Tibial nerve (tissue), 4 donors: ENCODE results near the gene SH2D7. TPM values are rescaled to one million over a fixed set of nuclear protein-coding genes. Genes with fewer than 3 reads are reported as not detected.
A peak's percentile ranks its signal among the peaks of the same experiment; 100 is the strongest.

Experiments
- DNase-seq, 2 donors: peaks; one replicate each; pipeline ENCODE4 v3.0.0-alpha.2; 2019; ENCODE audit warnings: low spot score in 2 of 2
- H3K27ac ChIP-seq, 4 donors: fragments of 200-600 bp; sonication (generic) in 3 of 4; one replicate each; pipeline ENCODE4 v1.5.1; 2017 to 2019; ENCODE audit warnings: mild to moderate bottlenecking in 1 of 4
- H3K27me3 ChIP-seq, 2 donors: fragments of 200-600 bp; sonication (generic) in 1 of 2; one replicate each; pipeline versions ENCODE4 v1.5.1 to v1.6.0; 2017 to 2019
- H3K36me3 ChIP-seq, 3 donors: fragments of 200-600 bp; sonication (generic); one replicate each; pipeline ENCODE4 v1.5.1; 2018 to 2019
- H3K4me1 ChIP-seq, 4 donors: fragments of 200-600 bp; sonication (generic) in 3 of 4; one replicate each; pipeline ENCODE4 v1.5.1; 2017 to 2019
- H3K4me3 ChIP-seq, 4 donors: fragments of 200-600 bp; sonication (generic) in 3 of 4; one replicate each; pipeline ENCODE4 v1.5.1; 2017 to 2019; ENCODE audit warnings: mild to moderate bottlenecking in 1 of 4, moderate library complexity in 1 of 4
- H3K9me3 ChIP-seq, 4 donors: fragments of 200-600 bp; sonication (generic) in 3 of 4; one replicate each; pipeline ENCODE4 v1.5.1; 2017 to 2019
- CTCF ChIP-seq, 5 experiments: fragments of 200-600 bp in 3 of 5; fragments of 450-650 bp in 2 of 5; sonication (generic) in 3 of 5; IDR thresholded peaks; one replicate each; pipeline ENCODE4 v1.5.1; 2016 to 2019; ENCODE audit warnings: antibody characterized with exemption in 5 of 5, mild to moderate bottlenecking in 3 of 5, moderate library complexity in 2 of 5
- EP300 ChIP-seq, 2 donors: sonication (generic); formaldehyde crosslinking; IDR thresholded peaks; one replicate each; pipeline ENCODE4 v1.6.1; 2017; ENCODE audit warnings: antibody characterized with exemption in 2 of 2, mild to moderate bottlenecking in 1 of 2
- POLR2A ChIP-seq, 2 donors: fragments of 450-650 bp; IDR thresholded peaks; one replicate each; pipeline ENCODE4 v1.6.1; 2017; ENCODE audit warnings: antibody characterized with exemption in 2 of 2, mild to moderate bottlenecking in 2 of 2, moderate library complexity in 2 of 2
- WGBS, 2 donors: methylation state at CpG; one replicate each; pipeline ENCODE4 v1.1.5; 2018; 5-methylcytosine and 5-hydroxymethylcytosine counted together
- total RNA-seq, 4 donors: library from RNA; depleted of rRNA; stranded (reverse); fragments of >200 nt; gene quantifications; one replicate each; pipeline ENCODE4 v1.1.0, GENCODE V29; 2016

The SH2D7 gene
- total RNA-seq, 4 donors from 2014 or later, result not detected

GRCh38 chr15:78054966-78055365 lies 37.4 kb upstream of the SH2D7 start:
- Histone ChIP-seq H3K36me3 (peaks cover 0 to 13% (median 0%) of the 10 kb centered on the region in 3 donors), H3K27ac (no peak overlapping the region), H3K9me3 (no peaks in the 10 kb centered on the region), H3K4me1 (peaks cover 4 to 98% (median 64%) of the 10 kb centered on the region in 4 donors), H3K27me3 (no peaks in the 10 kb centered on the region), H3K4me3 (no peak overlapping the region)
- TF ChIP-seq CTCF (IDR thresholded peaks at IDR 0.05) (no peak), EP300 (IDR thresholded peaks at IDR 0.05) (no peak), POLR2A (IDR thresholded peaks at IDR 0.05) (no peak)
- 75 to 80% methylated on average over 1 of the region's 1 CpG for WGBS, 2 donors
- no peak for DNase-seq

- TF ChIP-seq EP300 (IDR thresholded peaks at IDR 0.05) (peak in 1 of 2 donors; percentile 2), POLR2A (IDR thresholded peaks at IDR 0.05) (no peak), CTCF (IDR thresholded peaks at IDR 0.05) (no peak)
- Histone ChIP-seq H3K4me1 (peaks cover 0 to 98% (median 63%) of the 10 kb centered on the region in 4 donors), H3K27ac (peak overlapping the region in 3 of 4 donors; percentile 52 to 96 (median 95)), H3K4me3 (no peak overlapping the region), H3K27me3 (no peaks in the 10 kb centered on the region), H3K36me3 (peaks cover 0 to 13% (median 0%) of the 10 kb centered on the region in 3 donors), H3K9me3 (no peaks in the 10 kb centered on the region)
- DNase-seq, result no peak
- 46% methylated on average over 2 of the region's 2 CpGs for WGBS, 2 donors
Observed at GRCh38 chr15:78055919-78056713, 36.2 kb upstream of the SH2D7 start.

DNA sequence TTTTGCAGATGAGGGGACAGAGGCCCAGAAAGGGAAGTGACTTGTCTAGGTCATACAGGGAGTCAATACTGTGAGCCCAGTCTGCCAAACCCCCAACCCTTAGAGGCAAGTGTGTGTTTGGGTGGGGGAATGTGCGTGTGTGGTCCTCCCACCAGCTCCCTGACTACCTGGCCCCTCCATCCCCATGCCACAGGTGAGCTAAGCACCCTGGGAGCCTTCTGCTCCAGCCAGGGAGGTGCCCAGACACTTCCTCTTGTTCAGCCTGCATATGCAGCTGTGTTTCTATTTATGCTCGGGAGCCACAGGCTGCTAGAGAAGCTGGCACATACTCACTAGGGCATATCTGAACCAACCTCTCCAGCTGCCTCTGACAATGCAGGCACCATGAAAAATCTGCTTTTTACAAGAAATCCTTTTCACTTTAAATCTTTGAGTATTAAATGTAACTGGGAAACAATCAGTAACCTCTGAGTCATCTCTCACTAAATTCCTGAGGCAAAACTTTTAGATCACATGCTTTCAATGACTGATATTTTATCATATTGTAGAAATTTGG lies 35.6 kb upstream of the SH2D7 start:
- Histone ChIP-seq H3K27me3 (no peaks in the 10 kb centered on the region), H3K9me3 (no peaks in the 10 kb centered on the region), H3K27ac (peak overlapping the region in 3 of 4 donors; percentile 52 to 96 (median 95)), H3K4me3 (no peak overlapping the region), H3K4me1 (peaks cover 0 to 98% (median 61%) of the 10 kb centered on the region in 4 donors), H3K36me3 (peaks cover 0 to 13% (median 0%) of the 10 kb centered on the region in 3 donors)
- 39 to 45% methylated on average over 2 of the region's 2 CpGs for WGBS, 2 donors
- no peak for TF ChIP-seq EP300 (IDR thresholded peaks at IDR 0.05)
- TF ChIP-seq POLR2A (IDR thresholded peaks at IDR 0.05), result no peak
- no peak for DNase-seq

- no peaks in the 10 kb centered on the region for H3K9me3 ChIP-seq
- no peak overlapping the region for H3K4me3 ChIP-seq
- 82 to 88% methylated on average over 5 of the region's 5 CpGs for WGBS, 2 donors
- no peaks in the 10 kb centered on the region for H3K27me3 ChIP-seq
- TF ChIP-seq POLR2A (IDR thresholded peaks at IDR 0.05) (no peak), CTCF (IDR thresholded peaks at IDR 0.05) (no peak), EP300 (IDR thresholded peaks at IDR 0.05) (no peak)
- DNase-seq, result no peak
- peaks cover 0 to 6% (median 0%) of the 10 kb centered on the region in 3 donors for H3K36me3 ChIP-seq
- H3K4me1 ChIP-seq, result peaks cover 0 to 98% (median 63%) of the 10 kb centered on the region in 4 donors
- H3K27ac ChIP-seq, result peak overlapping the region in 3 of 4 donors; percentile 52 to 96 (median 95)
Observed at GRCh38 chr15:78057803-78058202, 34.6 kb upstream of the SH2D7 start.

- Histone ChIP-seq H3K4me1 (peaks cover 0 to 100% (median 68%) of the 10 kb centered on the region in 4 donors), H3K27ac (peak overlapping the region; percentile 28 to 96 (median 72)), H3K4me3 (no peak overlapping the region), H3K27me3 (no peaks in the 10 kb centered on the region), H3K36me3 (peaks cover 0 to 6% (median 0%) of the 10 kb centered on the region in 3 donors), H3K9me3 (no peaks in the 10 kb centered on the region)
- no peak for TF ChIP-seq CTCF (IDR thresholded peaks at IDR 0.05)
- no peak for TF ChIP-seq POLR2A (IDR thresholded peaks at IDR 0.05)
- TF ChIP-seq EP300 (IDR thresholded peaks at IDR 0.05), result no peak
- WGBS, 2 donors, result 88 to 91% methylated on average over 7 to 10 of the region's 10 CpGs
- no peak for DNase-seq
Observed at GRCh38 chr15:78058401-78058935, 33.9 kb upstream of the SH2D7 start.
